HepG2 (cell line): ENCODE data around the gene ONECUT2. TPM values are rescaled to one million over a fixed set of nuclear protein-coding genes. Genes with fewer than 3 reads are reported as not detected.
A peak's percentile ranks its signal among the peaks of the same experiment; 100 is the strongest.

Experiments used
- BCL6 ChIP-seq: IDR thresholded peaks from 2 replicates; pipeline ENCODE4 v1.6.1; 2016; ENCODE audit warnings: missing genetic modification reagents, missing compliant biosample characterization
- CEBPG ChIP-seq: IDR thresholded peaks from 2 replicates; pipeline ENCODE4 v1.6.1; 2016
- DPF2 ChIP-seq: sonication (generic); formaldehyde crosslinking; IDR thresholded peaks from 2 replicates; pipeline ENCODE4 v1.4.0; 2020; ENCODE audit warnings: mild to moderate bottlenecking, low read depth, missing genetic modification reagents, borderline replicate concordance
- ETV5 ChIP-seq: IDR thresholded peaks from 2 replicates; pipeline ENCODE4 v1.6.1; 2018; ENCODE audit warnings: missing biosample characterization, missing genetic modification reagents, inconsistent platforms, borderline replicate concordance
- FOXJ3 ChIP-seq: sonication (generic); formaldehyde crosslinking; IDR thresholded peaks from 2 replicates; pipeline ENCODE4 v1.4.0; 2020; ENCODE audit warnings: missing genetic modification reagents, mild to moderate bottlenecking, borderline replicate concordance
- GFI1 ChIP-seq: sonication (generic); formaldehyde crosslinking; IDR thresholded peaks from 2 replicates; pipeline ENCODE4 v1.5.0; 2020; ENCODE audit warnings: missing genetic modification reagents, mild to moderate bottlenecking, borderline replicate concordance
- HNF4A ChIP-seq: sonication (generic); formaldehyde crosslinking; IDR thresholded peaks from 2 replicates; pipeline ENCODE4 v1.4.0; 2020; ENCODE audit warnings: missing genetic modification reagents
- IRF2 ChIP-seq: IDR thresholded peaks from 2 replicates; pipeline ENCODE4 v1.6.1; 2018; ENCODE audit warnings: missing genetic modification reagents, missing compliant biosample characterization
- ISX ChIP-seq: sonication (generic); formaldehyde crosslinking; conservative IDR thresholded peaks from 2 replicates; pipeline ENCODE4 v1.5.0; 2020; ENCODE audit warnings: missing genetic modification reagents
- KLF12 ChIP-seq: sonication (generic); formaldehyde crosslinking; IDR thresholded peaks from 2 replicates; pipeline ENCODE4 v1.4.0; 2020; ENCODE audit warnings: missing genetic modification reagents, borderline replicate concordance
- MIER2 ChIP-seq: IDR thresholded peaks from 2 replicates; pipeline ENCODE4 v1.6.1; 2016; ENCODE audit warnings: missing biosample characterization, missing genetic modification reagents
- RFXAP ChIP-seq: sonication (generic); formaldehyde crosslinking; IDR thresholded peaks from 2 replicates; pipeline ENCODE4 v1.4.0; 2020; ENCODE audit warnings: missing genetic modification reagents, borderline replicate concordance
- SMYD3 ChIP-seq: sonication (generic); formaldehyde crosslinking; IDR thresholded peaks from 2 replicates; pipeline ENCODE4 v1.8.1; 2023; ENCODE audit warnings: mild to moderate bottlenecking, missing genetic modification reagents
- SNAPC2 ChIP-seq: sonication (generic); formaldehyde crosslinking; IDR thresholded peaks from 2 replicates; pipeline ENCODE4 v1.8.1; 2022; ENCODE audit warnings: mild to moderate bottlenecking, missing genetic modification reagents
- TP53 ChIP-seq: sonication (generic); formaldehyde crosslinking; conservative IDR thresholded peaks from 2 replicates; pipeline ENCODE4 v1.4.0; 2020; ENCODE audit warnings: missing genetic modification reagents
- ZNF264 ChIP-seq: sonication (generic); formaldehyde crosslinking; IDR thresholded peaks from 2 replicates; pipeline ENCODE4 v1.4.0; 2020; ENCODE audit warnings: missing genetic modification reagents
- ZNF589 ChIP-seq: sonication (generic); formaldehyde crosslinking; conservative IDR thresholded peaks from 2 replicates; pipeline ENCODE4 v1.8.0; 2022; ENCODE audit warnings: mild to moderate bottlenecking, moderate library complexity, missing genetic modification reagents
- ZNF660 ChIP-seq: sonication (generic); formaldehyde crosslinking; IDR thresholded peaks from 2 replicates; pipeline ENCODE4 v1.5.1; 2020; ENCODE audit warnings: mild to moderate bottlenecking, low read depth, missing genetic modification reagents, borderline replicate concordance
- ZNF772 ChIP-seq: sonication (generic); formaldehyde crosslinking; IDR thresholded peaks from 2 replicates; pipeline ENCODE4 v1.5.0; 2020; ENCODE audit warnings: mild to moderate bottlenecking, missing genetic modification reagents
- ZNF781 ChIP-seq: sonication (generic); formaldehyde crosslinking; IDR thresholded peaks from 2 replicates; pipeline ENCODE4 v1.5.1; 2020; ENCODE audit warnings: borderline replicate concordance, mild to moderate bottlenecking, missing genetic modification reagents; ENCODE audit errors: not compliant biosample characterization
- polyA plus RNA-seq, 8 experiments: library from polyadenylated mRNA; depleted of rRNA in 3 of 8; stranded (reverse) in 7 of 8; unstranded in 1 of 8; fragments of >200 nt; fragmentation: Illumina TruSeq in 4 of 8; extraction: Trizol in 4 of 8; gene quantifications; 2 replicates each; pipeline versions ENCODE4 v1.2.1 to v1.2.3, GENCODE V29; 2011 to 2016; ENCODE audit warnings: low read depth in 4 of 8, missing spikeins in 1 of 8, mixed read lengths in 1 of 8; ENCODE audit not compliant: insufficient read depth in 1 of 8
- total RNA-seq, 5 experiments: library from RNA; depleted of rRNA; stranded (reverse); fragments of >200 nt; fragmentation: Illumina TruSeq; extraction: Trizol; gene quantifications; 2 replicates each; pipeline ENCODE4 v1.2.3, GENCODE V29; 2016; ENCODE audit warnings: low read depth in 1 of 5
- TF ChIP-seq, protein P1 (sequence below): fragments of 450-650 bp; IDR thresholded peaks from 2 replicates; pipeline ENCODE4 v1.6.1; 2017
- TF ChIP-seq, protein P2 (sequence below): sonication (generic); formaldehyde crosslinking; IDR thresholded peaks from 2 replicates; pipeline ENCODE4 v1.4.0; 2020; ENCODE audit warnings: missing genetic modification reagents, borderline replicate concordance
- TF ChIP-seq, protein P3 (sequence below): IDR thresholded peaks from 2 replicates; pipeline ENCODE4 v1.6.1; 2016; ENCODE audit warnings: low read depth, missing genetic modification reagents, missing compliant biosample characterization

ONECUT2 gene
- total and polyA plus RNA-seq, 2 of the 13 experiments (the other 11 are each of a cell fraction or from before 2014, with no cell fraction given): 3.0 to 3.2 TPM

DNA sequence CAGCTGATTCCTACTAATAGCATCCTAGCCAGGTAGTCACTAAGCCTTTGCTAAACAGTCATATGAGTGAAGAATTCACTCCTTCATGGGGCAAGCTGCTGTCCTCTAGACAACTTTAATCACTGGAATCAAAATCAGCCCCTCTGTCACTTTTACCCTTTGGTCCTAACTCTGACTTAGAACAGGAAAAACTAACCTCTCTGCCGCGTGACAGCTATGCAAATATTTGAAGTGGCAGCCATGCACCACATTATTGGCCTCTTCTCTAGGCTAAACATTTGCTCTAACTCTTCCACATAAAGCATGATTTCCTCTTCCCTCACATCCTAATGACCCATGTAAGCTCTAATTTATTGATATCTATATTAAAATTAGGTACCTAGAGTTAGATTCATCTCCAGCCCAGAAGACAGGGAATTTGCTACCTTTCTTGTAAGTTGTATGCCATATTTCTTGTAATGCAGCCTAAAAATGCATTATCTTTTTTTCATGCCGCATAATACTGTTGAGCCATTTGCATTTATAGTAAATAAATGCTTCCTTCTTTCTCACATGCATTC, 12.8 kb upstream of the ONECUT2 start (continued):
- TF ChIP-seq ZNF660 (CRISPR knock-in tag): no peak
- peak; percentile 88 for TF ChIP-seq HNF4A
- TF ChIP-seq ZNF772 (CRISPR knock-in tag): no peak
- 0 out of 2 replicates have a peak, but pooled peaks have one; percentile 15 for TF ChIP-seq CEBPG (CRISPR knock-in tag)
- TF ChIP-seq DPF2 (CRISPR knock-in tag): peak; percentile 78
- peak; percentile 82 for TF ChIP-seq BCL6
- peak; percentile 72; the same call in 1 of the 2 replicates for TF ChIP-seq ETV5 (CRISPR knock-in tag)
- TF ChIP-seq, protein P1, sequence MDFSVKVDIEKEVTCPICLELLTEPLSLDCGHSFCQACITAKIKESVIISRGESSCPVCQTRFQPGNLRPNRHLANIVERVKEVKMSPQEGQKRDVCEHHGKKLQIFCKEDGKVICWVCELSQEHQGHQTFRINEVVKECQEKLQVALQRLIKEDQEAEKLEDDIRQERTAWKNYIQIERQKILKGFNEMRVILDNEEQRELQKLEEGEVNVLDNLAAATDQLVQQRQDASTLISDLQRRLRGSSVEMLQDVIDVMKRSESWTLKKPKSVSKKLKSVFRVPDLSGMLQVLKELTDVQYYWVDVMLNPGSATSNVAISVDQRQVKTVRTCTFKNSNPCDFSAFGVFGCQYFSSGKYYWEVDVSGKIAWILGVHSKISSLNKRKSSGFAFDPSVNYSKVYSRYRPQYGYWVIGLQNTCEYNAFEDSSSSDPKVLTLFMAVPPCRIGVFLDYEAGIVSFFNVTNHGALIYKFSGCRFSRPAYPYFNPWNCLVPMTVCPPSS: no peak
- TF ChIP-seq ZNF264 (CRISPR knock-in tag): 0 out of 2 replicates have a peak, but pooled peaks have one; percentile 33
- 0 out of 2 replicates have a peak, but pooled peaks have one; percentile 64 for TF ChIP-seq IRF2 (CRISPR knock-in tag)
- 0 out of 2 replicates have a peak, but pooled peaks have one; percentile 61 for TF ChIP-seq TP53 (CRISPR knock-in tag)
- TF ChIP-seq SMYD3 (CRISPR knock-in tag): peak; percentile 84; the same call in 1 of the 2 replicates
- peak; percentile 72; the same call in 1 of the 2 replicates for TF ChIP-seq KLF12 (CRISPR knock-in tag)
- TF ChIP-seq GFI1: peak; percentile 69; the same call in 1 of the 2 replicates
- TF ChIP-seq FOXJ3: peak; percentile 59; the same call in 1 of the 2 replicates
- TF ChIP-seq SNAPC2: peak; percentile 54; the same call in 1 of the 2 replicates
- TF ChIP-seq RFXAP (CRISPR knock-in tag): 0 out of 2 replicates have a peak, but pooled peaks have one; percentile 20
- TF ChIP-seq MIER2 (CRISPR knock-in tag): peak; percentile 64; the same call in 1 of the 2 replicates
- TF ChIP-seq, protein P2, sequence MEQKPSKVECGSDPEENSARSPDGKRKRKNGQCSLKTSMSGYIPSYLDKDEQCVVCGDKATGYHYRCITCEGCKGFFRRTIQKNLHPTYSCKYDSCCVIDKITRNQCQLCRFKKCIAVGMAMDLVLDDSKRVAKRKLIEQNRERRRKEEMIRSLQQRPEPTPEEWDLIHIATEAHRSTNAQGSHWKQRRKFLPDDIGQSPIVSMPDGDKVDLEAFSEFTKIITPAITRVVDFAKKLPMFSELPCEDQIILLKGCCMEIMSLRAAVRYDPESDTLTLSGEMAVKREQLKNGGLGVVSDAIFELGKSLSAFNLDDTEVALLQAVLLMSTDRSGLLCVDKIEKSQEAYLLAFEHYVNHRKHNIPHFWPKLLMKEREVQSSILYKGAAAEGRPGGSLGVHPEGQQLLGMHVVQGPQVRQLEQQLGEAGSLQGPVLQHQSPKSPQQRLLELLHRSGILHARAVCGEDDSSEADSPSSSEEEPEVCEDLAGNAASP (CRISPR knock-in tag): 0 out of 2 replicates have a peak, but pooled peaks have one; percentile 12
- TF ChIP-seq ZNF781 (CRISPR knock-in tag): no peak
- 0 out of 2 replicates have a peak, but pooled peaks have one; percentile 66 for TF ChIP-seq ISX (CRISPR knock-in tag)
- TF ChIP-seq, protein P3, sequence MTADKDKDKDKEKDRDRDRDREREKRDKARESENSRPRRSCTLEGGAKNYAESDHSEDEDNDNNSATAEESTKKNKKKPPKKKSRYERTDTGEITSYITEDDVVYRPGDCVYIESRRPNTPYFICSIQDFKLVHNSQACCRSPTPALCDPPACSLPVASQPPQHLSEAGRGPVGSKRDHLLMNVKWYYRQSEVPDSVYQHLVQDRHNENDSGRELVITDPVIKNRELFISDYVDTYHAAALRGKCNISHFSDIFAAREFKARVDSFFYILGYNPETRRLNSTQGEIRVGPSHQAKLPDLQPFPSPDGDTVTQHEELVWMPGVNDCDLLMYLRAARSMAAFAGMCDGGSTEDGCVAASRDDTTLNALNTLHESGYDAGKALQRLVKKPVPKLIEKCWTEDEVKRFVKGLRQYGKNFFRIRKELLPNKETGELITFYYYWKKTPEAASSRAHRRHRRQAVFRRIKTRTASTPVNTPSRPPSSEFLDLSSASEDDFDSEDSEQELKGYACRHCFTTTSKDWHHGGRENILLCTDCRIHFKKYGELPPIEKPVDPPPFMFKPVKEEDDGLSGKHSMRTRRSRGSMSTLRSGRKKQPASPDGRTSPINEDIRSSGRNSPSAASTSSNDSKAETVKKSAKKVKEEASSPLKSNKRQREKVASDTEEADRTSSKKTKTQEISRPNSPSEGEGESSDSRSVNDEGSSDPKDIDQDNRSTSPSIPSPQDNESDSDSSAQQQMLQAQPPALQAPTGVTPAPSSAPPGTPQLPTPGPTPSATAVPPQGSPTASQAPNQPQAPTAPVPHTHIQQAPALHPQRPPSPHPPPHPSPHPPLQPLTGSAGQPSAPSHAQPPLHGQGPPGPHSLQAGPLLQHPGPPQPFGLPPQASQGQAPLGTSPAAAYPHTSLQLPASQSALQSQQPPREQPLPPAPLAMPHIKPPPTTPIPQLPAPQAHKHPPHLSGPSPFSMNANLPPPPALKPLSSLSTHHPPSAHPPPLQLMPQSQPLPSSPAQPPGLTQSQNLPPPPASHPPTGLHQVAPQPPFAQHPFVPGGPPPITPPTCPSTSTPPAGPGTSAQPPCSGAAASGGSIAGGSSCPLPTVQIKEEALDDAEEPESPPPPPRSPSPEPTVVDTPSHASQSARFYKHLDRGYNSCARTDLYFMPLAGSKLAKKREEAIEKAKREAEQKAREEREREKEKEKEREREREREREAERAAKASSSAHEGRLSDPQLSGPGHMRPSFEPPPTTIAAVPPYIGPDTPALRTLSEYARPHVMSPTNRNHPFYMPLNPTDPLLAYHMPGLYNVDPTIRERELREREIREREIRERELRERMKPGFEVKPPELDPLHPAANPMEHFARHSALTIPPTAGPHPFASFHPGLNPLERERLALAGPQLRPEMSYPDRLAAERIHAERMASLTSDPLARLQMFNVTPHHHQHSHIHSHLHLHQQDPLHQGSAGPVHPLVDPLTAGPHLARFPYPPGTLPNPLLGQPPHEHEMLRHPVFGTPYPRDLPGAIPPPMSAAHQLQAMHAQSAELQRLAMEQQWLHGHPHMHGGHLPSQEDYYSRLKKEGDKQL (CRISPR knock-in tag): peak; percentile 81; the same call in 1 of the 2 replicates
- no peak for TF ChIP-seq ZNF589 (CRISPR knock-in tag)
